ENCODE measurements around the gene KRAS.
"Not testable (repeated sequence)": the region's sequence is repeated elsewhere in the genome, so short reads cannot be mapped to it uniquely, and the experiment has no call there.

Gene KRAS

GRCh38 chr12:25250744-25251730 is at the start of gene KRAS:
Gene KRAS (minus strand): TSS chr12:25250929.
- DNase-seq: peak; percentile 92

- DNase-seq: no peak
Measured at GRCh38 chr12:25296381-25296780, 45.7 kb upstream of the KRAS start.

GRCh38 chr12:25295361-25295760 is 44.6 kb upstream of the KRAS start:
- no peak for DNase-seq

- DNase-seq: no peak
Measured at GRCh38 chr12:25293653-25294052, 42.9 kb upstream of the KRAS start.

- not testable (repeated sequence) for DNase-seq
Measured at GRCh38 chr12:25292810-25293221, 42.1 kb upstream of the KRAS start.

GRCh38 chr12:25287610-25288009 is 36.9 kb upstream of the KRAS start:
- DNase-seq: no peak

GRCh38 chr12:25286837-25287236 is 36.1 kb upstream of the KRAS start:
- no peak for DNase-seq

GRCh38 chr12:25284024-25284423 is 33.3 kb upstream of the KRAS start:
- no peak for DNase-seq

GRCh38 chr12:25283006-25283405 is 32.3 kb upstream of the KRAS start:
- DNase-seq: no peak

GRCh38 chr12:25280082-25280481 is 29.4 kb upstream of the KRAS start:
- DNase-seq: no peak

- DNase-seq: no peak
Measured at GRCh38 chr12:25278269-25278668, 27.5 kb upstream of the KRAS start.

- DNase-seq: peak; percentile 80
Measured at GRCh38 chr12:25276199-25276937, 25.6 kb upstream of the KRAS start.

- DNase-seq: no peak
Measured at GRCh38 chr12:25271486-25272098, 20.9 kb upstream of the KRAS start.

GRCh38 chr12:25269701-25270100 is 19.0 kb upstream of the KRAS start:
- DNase-seq: no peak

- DNase-seq: no peak
Measured at GRCh38 chr12:25266497-25266896, 15.8 kb upstream of the KRAS start.

GRCh38 chr12:25264862-25265261 is 14.1 kb upstream of the KRAS start:
- no peak for DNase-seq

- DNase-seq: no peak
Measured at GRCh38 chr12:25264114-25264513, 13.4 kb upstream of the KRAS start.

- DNase-seq: no peak
Measured at GRCh38 chr12:25263594-25263993, 12.9 kb upstream of the KRAS start.

- DNase-seq: no peak
Measured at GRCh38 chr12:25262389-25263074, 11.8 kb upstream of the KRAS start.

- DNase-seq: no peak
Measured at GRCh38 chr12:25257590-25258324, 7.0 kb upstream of the KRAS start.

- no peak for DNase-seq
Measured at GRCh38 chr12:25256826-25257225, 6.1 kb upstream of the KRAS start.

- no peak for DNase-seq
Measured at GRCh38 chr12:25256005-25256404, 5.3 kb upstream of the KRAS start.
